Natural killer cell (primary cell): ENCODE data around the gene RPP30. TPM values are rescaled to one million over a fixed set of nuclear protein-coding genes. Genes with fewer than 3 reads are reported as not detected.

Experiments
- ATAC-seq, 3 donors: fragments of 150-1000 bp in 2 of 3; fragments of 200-7000 bp in 1 of 3; cut with Tn5 transposase; 1 replicate in 1 of 3; 2 replicates in 2 of 3; pipeline ENCODE4 v1.10.0; 2021; ENCODE audit warnings: mild to moderate bottlenecking in 2 of 3, moderate library complexity in 2 of 3
- DNase-seq, 2 donors: peaks; one replicate each; pipeline versions ENCODE4 v3.0.0 to v3.0.0-alpha.2; 2013 to 2021; ENCODE audit warnings: mixed read lengths in 1 of 2
- H3K27ac ChIP-seq: one replicate; pipeline ENCODE4 v1.5.1; 2013; ENCODE audit warnings: mild to moderate bottlenecking, low read length
- H3K27me3 ChIP-seq: one replicate; pipeline ENCODE4 v1.6.1; 2013; ENCODE audit warnings: low read length; ENCODE audit not compliant: control insufficient read depth, insufficient read depth
- H3K36me3 ChIP-seq: one replicate; pipeline ENCODE4 v1.6.1; 2013; ENCODE audit warnings: low read length; ENCODE audit not compliant: control insufficient read depth, insufficient read depth
- H3K4me1 ChIP-seq: one replicate; pipeline ENCODE4 v1.6.1; 2013; ENCODE audit warnings: low read length; ENCODE audit not compliant: control insufficient read depth, insufficient read depth
- H3K4me3 ChIP-seq: one replicate; pipeline ENCODE4 v1.5.1; 2013; ENCODE audit warnings: low read length
- H3K9me3 ChIP-seq: one replicate; pipeline ENCODE4 v1.6.1; 2013; ENCODE audit warnings: low read length; ENCODE audit not compliant: control insufficient read depth, insufficient read depth
- H3K27ac Mint-ChIP-seq, 2 donors: one replicate each; pipeline ENCODE4 v1.8.0; 2022; ENCODE audit warnings: mild to moderate bottlenecking in 2 of 2, mixed read lengths in 2 of 2, moderate library complexity in 1 of 2
- H3K27me3 Mint-ChIP-seq, 2 donors: one replicate each; pipeline ENCODE4 v1.8.0; 2022; ENCODE audit warnings: low read depth in 2 of 2, mixed read lengths in 2 of 2
- H3K36me3 Mint-ChIP-seq: one replicate; pipeline ENCODE4 v1.8.0; 2022; ENCODE audit warnings: mixed read lengths
- H3K4me1 Mint-ChIP-seq, 2 donors: one replicate each; pipeline ENCODE4 v1.8.0; 2022; ENCODE audit warnings: mixed read lengths in 2 of 2
- H3K4me3 Mint-ChIP-seq: one replicate; pipeline ENCODE4 v1.8.0; 2022; ENCODE audit warnings: mild to moderate bottlenecking, moderate library complexity, mixed read lengths
- H3K9me3 Mint-ChIP-seq, 2 donors: one replicate each; pipeline ENCODE4 v1.8.0; 2022; ENCODE audit warnings: mixed read lengths in 2 of 2
- CTCF ChIP-seq: fragments of 200-600 bp; IDR thresholded peaks from one replicate; pipeline ENCODE4 v1.8.0; 2022; ENCODE audit warnings: antibody characterized with exemption
- WGBS: methylation state at CpG from one replicate; pipeline ENCODE4 v1.1.7; 2013; ENCODE audit warnings: missing lambda C conversion rate; ENCODE audit not compliant: insufficient coverage; 5-methylcytosine and 5-hydroxymethylcytosine counted together
- intact Hi-C: fragments of 100-400 bp; cut with micrococcal nuclease; formaldehyde crosslinking; loops from one replicate; pipeline ENCODE4 v1.14.2; 2022
- total RNA-seq, 4 donors: library from RNA; stranded (reverse); fragments of 120-200 nt in 1 of 4; gene quantifications; one replicate each; pipeline versions ENCODE4 v1.2.3 to v1.2.4, GENCODE V29; 2013 to 2022

RPP30 gene
- total RNA-seq, 3 donors from 2014 or later (not counting 1 experiment from before 2014, with no cell fraction given), result 22.6 to 32.5 (median 24.2) TPM

DNA sequence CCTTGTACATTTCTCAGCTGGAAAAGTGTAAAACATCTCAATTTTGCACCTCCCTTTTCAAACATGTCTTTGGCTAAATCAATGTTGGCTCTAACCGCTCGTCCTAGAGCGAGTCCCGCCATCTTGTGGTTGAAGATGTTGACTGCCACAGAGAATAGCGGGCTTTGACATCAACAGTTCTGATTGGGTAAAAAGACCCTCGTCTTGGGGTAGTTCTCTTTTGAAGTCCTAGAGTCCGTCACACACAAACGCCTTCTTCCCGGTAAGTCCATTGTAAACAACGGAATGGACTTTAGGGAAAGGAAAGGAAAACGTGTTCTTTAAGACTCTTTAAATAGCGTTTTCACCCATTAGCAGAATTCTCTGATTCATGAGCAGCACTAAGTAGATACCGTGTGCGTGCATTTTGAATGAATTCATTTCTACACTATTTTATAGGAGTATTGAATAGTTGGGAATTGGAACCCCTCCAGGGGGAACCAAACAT is 452 bp upstream of the RPP30 start:
- H3K27me3 ChIP-seq, result no peaks in the 10 kb centered on the region
- no peak for TF ChIP-seq CTCF
- H3K36me3 Mint-ChIP-seq, result peaks cover 5% of the 10 kb centered on the region
- peaks cover 6% of the 10 kb centered on the region for H3K36me3 ChIP-seq
- no peaks in the 10 kb centered on the region for H3K9me3 ChIP-seq
- ATAC-seq (peak; percentile 33 to 60 (median 44)), DNase-seq (peak in 1 of 2 donors; percentile 69)
- under 1% methylated on average over 11 of the region's 14 CpGs for WGBS
- peaks cover 25 to 44% of the 10 kb centered on the region in 2 donors for H3K27me3 Mint-ChIP-seq
- intact Hi-C loops, result no loop called here
- H3K4me3 Mint-ChIP-seq, result peak overlapping the region; percentile 94
- H3K4me1 ChIP-seq, result peaks cover 9% of the 10 kb centered on the region
- no peak overlapping the region for H3K27ac ChIP-seq
- H3K27ac Mint-ChIP-seq, result peak overlapping the region; percentile 73 to 85
- no peaks in the 10 kb centered on the region for H3K9me3 Mint-ChIP-seq
- peaks cover 24 to 28% of the 10 kb centered on the region in 2 donors for H3K4me1 Mint-ChIP-seq
- peak overlapping the region; percentile 77 for H3K4me3 ChIP-seq

- H3K4me1 Mint-ChIP-seq, result peaks cover 24 to 28% of the 10 kb centered on the region in 2 donors
- 35% methylated on average over 8 of the region's 8 CpGs for WGBS
- H3K27me3 Mint-ChIP-seq, result peaks cover 18 to 31% of the 10 kb centered on the region in 2 donors
- peak overlapping the region in 1 of 2 donors; percentile 85 for H3K27ac Mint-ChIP-seq
- ATAC-seq, result no peak
- peak overlapping the region; percentile 77 for H3K4me3 ChIP-seq
- TF ChIP-seq CTCF, result no peak
- H3K9me3 ChIP-seq, result no peaks in the 10 kb centered on the region
- intact Hi-C loops, result no loop called here
- peaks cover 9% of the 10 kb centered on the region for H3K4me1 ChIP-seq
- no peak overlapping the region for H3K27ac ChIP-seq
- peaks cover 12% of the 10 kb centered on the region for H3K36me3 ChIP-seq
- peaks cover 9% of the 10 kb centered on the region for H3K36me3 Mint-ChIP-seq
- DNase-seq, result no peak
- H3K27me3 ChIP-seq, result no peaks in the 10 kb centered on the region
- H3K9me3 Mint-ChIP-seq, result no peaks in the 10 kb centered on the region
- peak overlapping the region; percentile 94 for H3K4me3 Mint-ChIP-seq
Observed at GRCh38 chr10:90872648-90873020, 860 bp downstream of the RPP30 start.

- Histone ChIP-seq H3K36me3 (peaks cover 42% of the 10 kb centered on the region), H3K4me1 (no peaks in the 10 kb centered on the region), H3K4me3 (no peak overlapping the region), H3K9me3 (no peaks in the 10 kb centered on the region), H3K27ac (no peak overlapping the region), H3K27me3 (no peaks in the 10 kb centered on the region)
- Mint-ChIP-seq H3K4me3 (no peak overlapping the region), H3K27ac (no peak overlapping the region), H3K9me3 (no peaks in the 10 kb centered on the region), H3K4me1 (peaks cover 0 to 3% of the 10 kb centered on the region in 2 donors), H3K36me3 (peaks cover 9% of the 10 kb centered on the region), H3K27me3 (no peaks in the 10 kb centered on the region)
- 87% methylated on average over 1 of the region's 2 CpGs for WGBS
- TF ChIP-seq CTCF, result no peak
- intact Hi-C loops, result no loop called here
- DNase-seq (no peak), ATAC-seq (no peak)
Observed at GRCh38 chr10:90879062-90879461, 7.3 kb downstream of the RPP30 start.
